MCF 10A (cell line): ENCODE data around the gene PAX5. TPM values are rescaled to one million over a fixed set of nuclear protein-coding genes. Genes with fewer than 3 reads are reported as not detected.
A peak's percentile ranks its signal among the peaks of the same experiment; 100 is the strongest.

ENCODE experiments used
- BruUV-seq: library from RNA; stranded (reverse); fragments of 400-500 nt; replicated peaks from 2 replicates; lab custom pipeline; 2021; lab: Mats Ljungman, UMichigan
- CTCF ChIA-PET: fragments of 300-600 bp; sonication (Branson Sonifier 250); formaldehyde crosslinking; extraction: SDS; loops from one replicate; lab custom pipeline; 2021; ENCODE audit warnings: antibody characterized with exemption, inconsistent platforms; lab: Yijun Ruan, JAX
- POLR2A ChIA-PET: fragments of 300-600, 350-650 bp; sonication (Branson Sonifier 250); formaldehyde crosslinking; extraction: SDS; loops from one replicate; lab custom pipeline; 2020; ENCODE audit warnings: antibody characterized with exemption, inconsistent platforms; lab: Yijun Ruan, JAX
- DNase-seq: peaks from one replicate; pipeline ENCODE4 v3.0.0-alpha.2; 2018; ENCODE audit not compliant: unreplicated experiment
- H3K27ac Mint-ChIP-seq: one replicate; pipeline ENCODE4 v1.8.0; 2022; ENCODE audit warnings: mild to moderate bottlenecking, low read depth, mixed read lengths; ENCODE audit not compliant: unreplicated experiment
- H3K27me3 Mint-ChIP-seq: one replicate; pipeline ENCODE4 v1.8.0; 2022; ENCODE audit warnings: mixed read lengths; ENCODE audit not compliant: insufficient read depth, unreplicated experiment
- H3K36me3 Mint-ChIP-seq: one replicate; pipeline ENCODE4 v1.8.0; 2022; ENCODE audit warnings: mild to moderate bottlenecking, moderate library complexity, mixed read lengths; ENCODE audit not compliant: insufficient read depth, unreplicated experiment
- H3K4me1 Mint-ChIP-seq: one replicate; pipeline ENCODE4 v1.8.0; 2022; ENCODE audit warnings: mixed read lengths; ENCODE audit not compliant: insufficient read depth, unreplicated experiment
- H3K4me3 Mint-ChIP-seq: one replicate; pipeline ENCODE4 v1.8.0; 2022; ENCODE audit warnings: mild to moderate bottlenecking, moderate library complexity, mixed read lengths; ENCODE audit not compliant: unreplicated experiment
- H3K9me3 Mint-ChIP-seq: one replicate; pipeline ENCODE4 v1.8.0; 2022; ENCODE audit warnings: mixed read lengths; ENCODE audit not compliant: unreplicated experiment
- CTCF ChIP-seq: fragments of 200-600 bp; IDR thresholded peaks from one replicate; pipeline ENCODE4 v1.8.0; 2022; ENCODE audit warnings: antibody characterized with exemption, mild to moderate bottlenecking; ENCODE audit not compliant: unreplicated experiment
- intact Hi-C: fragments of 100-400 bp; cut with micrococcal nuclease; formaldehyde crosslinking; loops from 2 replicates; pipeline ENCODE4 v1.14.1; 2022
- total RNA-seq: library from RNA; stranded (reverse); gene quantifications from 2 replicates; pipeline ENCODE4 v1.2.3, GENCODE V29; 2022

PAX5 gene
- total RNA-seq, 1 experiment from 2014 or later = not detected

DNA sequence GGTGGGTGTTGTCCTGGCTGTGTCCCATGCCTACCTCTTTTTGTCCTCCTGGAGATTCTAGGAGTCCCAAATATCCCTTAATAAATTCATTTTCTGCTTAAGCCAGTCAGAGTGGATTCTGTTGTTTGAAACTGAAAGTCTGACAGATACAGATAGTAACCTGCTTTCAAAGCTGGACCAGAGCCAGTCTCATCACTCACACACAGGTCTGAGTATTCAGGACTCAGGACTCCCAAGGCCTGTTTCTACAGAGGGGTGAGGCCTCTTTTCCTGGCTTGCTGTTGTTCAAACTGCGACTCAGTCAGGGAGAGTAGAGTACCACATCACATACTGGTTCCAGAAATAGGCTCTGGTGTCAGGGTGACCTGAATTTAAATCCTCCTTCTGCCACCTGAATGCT lies 190.1 kb downstream of the PAX5 start:
- no peaks in the 10 kb centered on the region for H3K27me3 Mint-ChIP-seq
- no peaks in the 10 kb centered on the region for H3K36me3 Mint-ChIP-seq
- H3K9me3 Mint-ChIP-seq = no peaks in the 10 kb centered on the region
- TF ChIP-seq CTCF = no peak
- ChIA-PET POLR2A (interaction anchor here (0.5 kb wide), 1 partner anchor 276 kb away, joined by 3 read pairs; the partner anchor contains the start of gene ZCCHC7), CTCF (interaction anchor here (0.6 kb wide), 1 partner anchor 340 kb away, joined by 4 read pairs; no protein-coding TSS in a partner anchor)
- BruUV-seq = no TSS peak
- intact Hi-C loops = no loop called here
- DNase-seq = peak; percentile 8
- H3K4me1 Mint-ChIP-seq = no peaks in the 10 kb centered on the region
- H3K4me3 Mint-ChIP-seq = no peak overlapping the region
- H3K27ac Mint-ChIP-seq = no peak overlapping the region

GRCh38 chr9:36842560-36843530 lies 191.2 kb downstream of the PAX5 start:
- DNase-seq = no peak
- ChIA-PET POLR2A (no interaction called here), CTCF (interaction anchor here (0.6 kb wide), 1 partner anchor 16 kb away, joined by 3 read pairs; no protein-coding TSS in a partner anchor)
- Mint-ChIP-seq H3K9me3 (no peaks in the 10 kb centered on the region), H3K4me1 (no peaks in the 10 kb centered on the region), H3K27ac (no peak overlapping the region), H3K4me3 (no peak overlapping the region), H3K36me3 (no peaks in the 10 kb centered on the region), H3K27me3 (no peaks in the 10 kb centered on the region)
- BruUV-seq = no TSS peak
- intact Hi-C loops = no loop called here
- no peak for TF ChIP-seq CTCF

GRCh38 chr9:36840898-36841536 lies 193.1 kb downstream of the PAX5 start:
- Mint-ChIP-seq H3K27ac (no peak overlapping the region), H3K4me1 (no peaks in the 10 kb centered on the region), H3K4me3 (no peak overlapping the region), H3K9me3 (no peaks in the 10 kb centered on the region), H3K36me3 (no peaks in the 10 kb centered on the region), H3K27me3 (no peaks in the 10 kb centered on the region)
- DNase-seq = no peak
- BruUV-seq = no TSS peak
- POLR2A ChIA-PET = interaction anchor here (0.7 kb wide), 1 partner anchor 44 kb away, joined by 3 read pairs; no protein-coding TSS in a partner anchor
- CTCF ChIA-PET = interaction anchor here (0.6 to 1.3 kb wide), 2 partner anchors 32 to 51 kb away, joined by 3 to 5 read pairs; no protein-coding TSS in a partner anchor
- TF ChIP-seq CTCF = no peak
- intact Hi-C loops = no loop called here
